Keratinocyte (primary cell): Measurements from ENCODE around the gene DHH.
A peak's percentile ranks its signal among the peaks of the same experiment; 100 is the strongest.

Source experiments
- CTCF ChIP-seq, 3 experiments: IDR thresholded peaks in 1 of 3; conservative IDR thresholded peaks in 1 of 3; optimal IDR thresholded peaks in 1 of 3; 2 replicates in 2 of 3; 3 replicates in 1 of 3; pipeline versions ENCODE3 to v1.5.1; 2011; ENCODE audit warnings: low read length in 3 of 3, mild to moderate bottlenecking in 3 of 3, moderate library complexity in 2 of 3, control low read depth in 1 of 3, inconsistent platforms in 1 of 3; ENCODE audit not compliant: insufficient read depth in 2 of 3; ENCODE audit errors: extremely low read depth in 1 of 3
- EZH2 ChIP-seq: IDR thresholded peaks from one replicate; pipeline ENCODE4 v1.6.1; 2012; ENCODE audit warnings: inconsistent platforms, mild to moderate bottlenecking, low read length, moderate library complexity

- peak in 2 of 3 experiments; percentile 6 to 42 for TF ChIP-seq CTCF (optimal IDR thresholded peaks at IDR 0.05 in 1 of 3, IDR thresholded peaks at IDR 0.05 in 1 of 3, conservative IDR thresholded peaks at IDR 0.05 in 1 of 3; ENCODE audit: extremely low read depth in 1 of 3, insufficient read depth in 2 of 3, low read length in 3 of 3)
- peak; percentile 88 for TF ChIP-seq EZH2
These were observed 4.5 kb downstream of the DHH start for GRCh38 chr12:49089821-49090773.
